GM12878 (cell line): ENCODE results near the gene FKBP7. TPM values are rescaled to one million over a fixed set of nuclear protein-coding genes. Genes with fewer than 3 reads are reported as not detected.

Experiments
- ATAC-seq: fragments of 200-7000 bp; cut with Tn5 transposase; 3 replicates; pipeline ENCODE4 v1.9.1; 2020; ENCODE audit warnings: mild to moderate bottlenecking, moderate library complexity
- BruUV-seq: library from RNA; stranded (reverse); fragments of 400-500 nt; replicated peaks from 2 replicates; lab custom pipeline; 2021; lab: Mats Ljungman, UMichigan
- CTCF ChIA-PET: fragments of 300-600 bp; sonication (Branson Sonifier 250); formaldehyde crosslinking; extraction: SDS; loops from one replicate; lab custom pipeline; 2021; ENCODE audit warnings: inconsistent platforms; lab: Yijun Ruan, JAX
- POLR2A ChIA-PET: fragments of 350-600 bp; formaldehyde crosslinking; extraction: SDS; loops from one replicate; lab custom pipeline; 2021; ENCODE audit warnings: inconsistent platforms; lab: Charles Lee
- RAD21 ChIA-PET: fragments of 300-600 bp; sonication (Branson Sonifier 250); formaldehyde crosslinking; loops from one replicate; lab custom pipeline; 2023; ENCODE audit warnings: antibody characterized with exemption; ENCODE audit not compliant: unreplicated experiment; lab: Charles Lee
- SMC1A ChIA-PET: fragments of 300-600 bp; sonication (Branson Sonifier 250); formaldehyde crosslinking; loops from one replicate; lab custom pipeline; 2023; ENCODE audit not compliant: unreplicated experiment, uncharacterized antibody; lab: Charles Lee
- DNase-seq: peaks from one replicate; pipeline ENCODE4 v3.0.0-alpha.2; 2011; ENCODE audit warnings: low read depth, low spot score
- FAIRE-seq: peaks from 3 replicates; lab custom pipeline; 2011; peaks lifted over from hg19 to GRCh38; lab: Jason Lieb, UNC
- H2AFZ ChIP-seq: 2 replicates; pipeline ENCODE4 v1.6.0; 2011; ENCODE audit warnings: low read depth, low read length, control low read depth; ENCODE audit not compliant: control insufficient read depth
- H3K27ac ChIP-seq: 2 replicates; pipeline ENCODE4 v1.5.1; 2011; ENCODE audit warnings: control low read depth; ENCODE audit not compliant: control insufficient read depth, insufficient read depth
- H3K27me3 ChIP-seq, 2 experiments: replicated peaks in 1 of 2; 2 replicates each; pipeline versions ENCODE4 v1.6.0 to v1.6.1; 2011; ENCODE audit warnings: low read length in 1 of 2; ENCODE audit not compliant: control insufficient read depth in 2 of 2, insufficient read depth in 2 of 2
- H3K36me3 ChIP-seq, 2 experiments: 2 replicates each; pipeline ENCODE4 v1.5.1; 2011; ENCODE audit warnings: low read length in 1 of 2; ENCODE audit not compliant: control insufficient read depth in 2 of 2, insufficient read depth in 2 of 2
- H3K4me1 ChIP-seq: 2 replicates; pipeline ENCODE4 v1.6.1; 2011; ENCODE audit warnings: mild to moderate bottlenecking, low read length, moderate library complexity, mixed read lengths; ENCODE audit not compliant: control insufficient read depth, insufficient read depth
- H3K4me2 ChIP-seq: 2 replicates; pipeline ENCODE4 v1.6.0; 2011; ENCODE audit warnings: control low read depth; ENCODE audit not compliant: control insufficient read depth, insufficient read depth
- H3K4me3 ChIP-seq: fragments of 200-600 bp; sonication (generic); 2 replicates; pipeline ENCODE4 v1.5.1; 2016
- H3K79me2 ChIP-seq: 2 replicates; pipeline ENCODE4 v1.6.0; 2011; ENCODE audit warnings: low read length; ENCODE audit not compliant: control insufficient read depth, insufficient read depth
- H3K9ac ChIP-seq: 2 replicates; pipeline ENCODE4 v1.8.0; 2011; ENCODE audit warnings: low read length, control low read depth, mixed read lengths; ENCODE audit not compliant: control insufficient read depth, insufficient read depth
- H3K9me3 ChIP-seq: replicated peaks from 3 replicates; pipeline ENCODE4 v1.5.1; 2011; ENCODE audit warnings: mild to moderate bottlenecking, low read length; ENCODE audit not compliant: control insufficient read depth, insufficient read depth
- H4K20me1 ChIP-seq: 2 replicates; pipeline ENCODE4 v1.6.0; 2011; ENCODE audit not compliant: control insufficient read depth, insufficient read depth
- BHLHE40 ChIP-seq, 2 experiments: fragments of 450-650 bp in 1 of 2; IDR thresholded peaks; 2 replicates each; pipeline ENCODE4 v1.6.1; 2011 to 2017; ENCODE audit warnings: low read depth in 2 of 2, borderline replicate concordance in 1 of 2, improper control_type of control experiment in 1 of 2, low read length in 1 of 2, mild to moderate bottlenecking in 1 of 2
- CREM ChIP-seq: IDR thresholded peaks from 2 replicates; pipeline ENCODE4 v1.6.1; 2014; ENCODE audit warnings: antibody characterized with exemption, low read depth
- GABPA ChIP-seq: IDR thresholded peaks from 2 replicates; pipeline ENCODE4 v1.6.1; 2014; ENCODE audit warnings: antibody characterized with exemption, low read depth, mild to moderate bottlenecking, inconsistent platforms
- IKZF1 ChIP-seq: fragments of 450-650 bp; conservative IDR thresholded peaks from 2 replicates; pipeline ENCODE4 v1.6.1; 2017; ENCODE audit warnings: antibody characterized with exemption, mild to moderate bottlenecking
- IKZF2 ChIP-seq, 2 experiments: fragments of 450-650 bp; IDR thresholded peaks; 2 replicates each; pipeline ENCODE4 v1.6.1; 2017; ENCODE audit warnings: mild to moderate bottlenecking in 2 of 2, moderate library complexity in 2 of 2
- MEF2B ChIP-seq: fragments of 450-650 bp; IDR thresholded peaks from 2 replicates; pipeline ENCODE4 v1.6.1; 2018; ENCODE audit warnings: mild to moderate bottlenecking, moderate library complexity; ENCODE audit not compliant: partially characterized antibody, poor library complexity, severe bottlenecking
- NBN ChIP-seq: fragments of 450-650 bp; IDR thresholded peaks from 2 replicates; pipeline ENCODE4 v1.6.1; 2016
- PAX8 ChIP-seq: fragments of 450-650 bp; IDR thresholded peaks from 2 replicates; pipeline ENCODE4 v1.6.1; 2017; ENCODE audit warnings: mild to moderate bottlenecking, moderate library complexity
- SMC3 ChIP-seq: IDR thresholded peaks from 2 replicates; pipeline ENCODE4 v1.6.1; 2011; ENCODE audit warnings: low read length, improper control_type of control experiment, borderline replicate concordance
- SPI1 ChIP-seq: IDR thresholded peaks from 2 replicates; pipeline ENCODE4 v1.6.1; 2011; ENCODE audit warnings: low read depth, mild to moderate bottlenecking, low read length, moderate library complexity, borderline replicate concordance; ENCODE audit not compliant: insufficient read depth
- SREBF2 ChIP-seq: IDR thresholded peaks from 2 replicates; pipeline ENCODE4 v1.6.1; 2012; ENCODE audit warnings: mild to moderate bottlenecking, low read length
- ZNF274 ChIP-seq: IDR thresholded peaks from one replicate; pipeline ENCODE4 v1.8.0; 2011; ENCODE audit not compliant: insufficient read length, insufficient read depth
- ZNF384 ChIP-seq: IDR thresholded peaks from 2 replicates; pipeline ENCODE4 v1.6.1; 2012; ENCODE audit warnings: low read depth, mild to moderate bottlenecking, low read length, improper control_type of control experiment, borderline replicate concordance
- ZZZ3 ChIP-seq: IDR thresholded peaks from 2 replicates; pipeline ENCODE4 v1.6.1; 2011; ENCODE audit warnings: low read depth; ENCODE audit not compliant: control insufficient read depth, insufficient read length
- WGBS: methylation state at CpG from one replicate; pipeline ENCODE4 v1.1.6; 2016; ENCODE audit warnings: low lambda C conversion rate; ENCODE audit not compliant: insufficient replicate concordance, insufficient coverage; ENCODE audit errors: missing lambda C conversion rate; 5-methylcytosine and 5-hydroxymethylcytosine counted together
- in situ Hi-C: fragments of 300-500 bp; cut with MboI; formaldehyde crosslinking; loops from 9 replicates; pipeline ENCODE4 v1.14.3; 2018; ENCODE audit warnings: mixed read lengths
- intact Hi-C: fragments of 100-400 bp; cut with micrococcal nuclease; formaldehyde crosslinking; loops from one replicate; pipeline ENCODE4 v1.14.2; 2022; ENCODE audit not compliant: unreplicated experiment
- polyA plus RNA-seq, 11 experiments: library from polyadenylated mRNA; depleted of rRNA in 4 of 11; unstranded in 6 of 11; stranded (reverse) in 5 of 11; fragments of >200 nt; fragmentation: Nextera tagmentation in 4 of 11; fragmentation: Illumina TruSeq in 1 of 11; extraction: Ambion mirVana in 4 of 11; extraction: Trizol in 1 of 11; gene quantifications; 1 replicate in 1 of 11; 2 replicates in 10 of 11; pipeline versions ENCODE4 v1.2.1 to v1.2.3, GENCODE V29; 2011 to 2016; ENCODE audit warnings: inconsistent platforms in 2 of 11, missing spikeins in 2 of 11, low read depth in 1 of 11
- total RNA-seq, 4 experiments: library from RNA; depleted of rRNA in 3 of 4; stranded (reverse); fragments of >200 nt in 3 of 4; fragmentation: Illumina TruSeq in 1 of 4; extraction: Trizol in 1 of 4; gene quantifications; 2 replicates each; pipeline versions ENCODE4 v1.2.1 to v1.2.3, GENCODE V29; 2013 to 2021
- TF ChIP-seq, protein P1 (sequence below): fragments of 450-650 bp; formaldehyde crosslinking; IDR thresholded peaks from 2 replicates; pipeline ENCODE4 v1.4.0; 2022; ENCODE audit warnings: mild to moderate bottlenecking, moderate library complexity
- TF ChIP-seq, protein P2 (sequence below): IDR thresholded peaks from 2 replicates; pipeline ENCODE4 v1.6.1; 2012; ENCODE audit warnings: low read depth, low read length, improper control_type of control experiment
- TF ChIP-seq, protein P3 (sequence below): fragments of 150-350 bp; IDR thresholded peaks from 2 replicates; pipeline ENCODE4 v1.6.1; 2014; ENCODE audit warnings: mild to moderate bottlenecking, low read depth, low read length

The FKBP7 gene
- total and polyA plus RNA-seq, 10 of the 15 experiments (the other 5 are each of a cell fraction or from before 2014, with no cell fraction given), result 5.6 to 16.7 (median 12.5) TPM

DNA sequence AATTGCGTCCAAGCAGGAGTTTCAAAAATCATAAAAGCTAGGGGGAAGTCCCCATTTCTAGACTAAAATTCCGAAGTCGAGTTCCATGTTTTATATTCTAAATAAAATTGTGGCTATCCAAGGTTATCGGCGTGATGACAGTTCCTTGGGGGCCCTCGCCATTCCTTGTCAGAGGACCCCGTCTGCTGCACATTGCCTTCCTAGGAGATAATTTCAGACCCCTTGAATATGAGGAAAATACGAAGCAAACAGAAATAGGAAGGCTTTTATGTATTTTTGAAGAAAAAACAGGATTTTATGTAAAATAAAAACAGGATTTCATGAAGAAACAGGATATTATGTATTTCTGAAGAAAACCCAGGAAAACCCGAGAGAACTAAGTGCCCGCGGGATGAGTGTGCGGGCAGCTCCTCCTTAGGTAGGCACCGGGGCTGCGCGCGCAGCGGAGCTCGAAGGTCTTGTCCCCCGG lies 1.4 kb upstream of the FKBP7 start (continued):
- peak; percentile 26 for TF ChIP-seq MEF2B
- no peak for TF ChIP-seq ZNF384

DNA sequence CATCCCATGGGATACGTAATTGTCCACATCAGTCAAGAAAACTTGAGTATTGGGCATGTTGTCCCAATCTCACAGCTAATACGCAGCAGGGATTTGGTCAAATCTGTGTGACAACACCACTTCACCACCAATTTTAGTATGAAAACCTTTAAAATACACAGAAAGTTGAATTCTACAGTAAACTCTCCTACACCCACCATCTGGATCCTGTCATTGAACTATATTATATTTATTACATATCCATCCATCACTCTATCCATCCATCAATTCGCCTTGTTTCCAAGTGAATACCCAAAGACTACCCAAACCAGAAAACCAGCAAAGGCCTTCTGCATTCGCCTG lies 846 bp upstream of the FKBP7 start:
- Histone ChIP-seq H3K4me1 (peaks cover 7% of the 10 kb centered on the region; the same call in 1 of the 2 replicates), H3K79me2 (peaks cover 39% of the 10 kb centered on the region), H2AFZ (peak overlapping the region; percentile 98), H3K27ac (no peak overlapping the region; the same call in 1 of the 2 replicates), H3K4me3 (peak overlapping the region; percentile 99; the same call in 1 of the 2 replicates), H3K4me2 (peak overlapping the region; percentile 97), H3K27me3 (no peaks in the 10 kb centered on the region), H3K9ac (peak overlapping the region; percentile 94; the same call in 1 of the 2 replicates), H3K9me3 (no peaks in the 10 kb centered on the region), H3K36me3 (no peaks in the 10 kb centered on the region), H4K20me1 (no peaks in the 10 kb centered on the region)
- ATAC-seq, result no peak
- ChIA-PET SMC1A (interaction anchor here (1.0 kb wide), 2 partner anchors 49 to 51 kb away, joined by 3 read pairs; no protein-coding TSS in a partner anchor), RAD21 (interaction anchor here (1.6 kb wide), 1 partner anchor 49 kb away, joined by 8 read pairs; no protein-coding TSS in a partner anchor), CTCF (interaction anchor here (0.9 to 1.8 kb wide), 6 partner anchors 17 to 221 kb away, joined by 3 to 10 read pairs (median 4); no protein-coding TSS in a partner anchor), POLR2A (interaction anchor here (0.7 kb wide), 1 partner anchor 17 kb away, joined by 7 read pairs; no protein-coding TSS in a partner anchor)
- intact Hi-C loops (loop anchor here (1.0 to 10.0 kb wide), 3 partner anchors 44 to 436 kb away; no protein-coding TSS in a partner anchor), in situ Hi-C loops (no loop called here)
- DNase-seq, result no peak
- no peak for TF ChIP-seq SMC3
- TF ChIP-seq CREM, result no peak
- TF ChIP-seq, protein P1, sequence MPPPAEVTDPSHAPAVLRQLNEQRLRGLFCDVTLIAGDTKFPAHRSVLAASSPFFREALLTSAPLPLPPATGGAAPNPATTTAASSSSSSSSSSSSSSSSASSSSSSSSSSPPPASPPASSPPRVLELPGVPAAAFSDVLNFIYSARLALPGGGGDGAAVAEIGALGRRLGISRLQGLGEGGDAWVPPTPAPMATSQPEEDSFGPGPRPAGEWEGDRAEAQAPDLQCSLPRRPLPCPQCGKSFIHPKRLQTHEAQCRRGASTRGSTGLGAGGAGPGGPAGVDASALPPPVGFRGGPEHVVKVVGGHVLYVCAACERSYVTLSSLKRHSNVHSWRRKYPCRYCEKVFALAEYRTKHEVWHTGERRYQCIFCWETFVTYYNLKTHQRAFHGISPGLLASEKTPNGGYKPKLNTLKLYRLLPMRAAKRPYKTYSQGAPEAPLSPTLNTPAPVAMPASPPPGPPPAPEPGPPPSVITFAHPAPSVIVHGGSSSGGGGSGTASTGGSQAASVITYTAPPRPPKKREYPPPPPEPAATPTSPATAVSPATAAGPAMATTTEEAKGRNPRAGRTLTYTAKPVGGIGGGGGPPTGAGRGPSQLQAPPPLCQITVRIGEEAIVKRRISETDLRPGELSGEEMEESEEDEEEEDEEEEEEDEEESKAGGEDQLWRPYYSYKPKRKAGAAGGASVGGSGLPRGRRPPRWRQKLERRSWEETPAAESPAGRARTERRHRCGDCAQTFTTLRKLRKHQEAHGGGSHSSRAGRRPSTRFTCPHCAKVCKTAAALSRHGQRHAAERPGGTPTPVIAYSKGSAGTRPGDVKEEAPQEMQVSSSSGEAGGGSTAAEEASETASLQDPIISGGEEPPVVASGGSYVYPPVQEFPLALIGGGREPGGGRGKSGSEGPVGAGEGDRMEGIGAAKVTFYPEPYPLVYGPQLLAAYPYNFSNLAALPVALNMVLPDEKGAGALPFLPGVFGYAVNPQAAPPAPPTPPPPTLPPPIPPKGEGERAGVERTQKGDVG, result no peak
- TF ChIP-seq PAX8, result no peak
- no peak for TF ChIP-seq ZNF274
- TF ChIP-seq, protein P2, sequence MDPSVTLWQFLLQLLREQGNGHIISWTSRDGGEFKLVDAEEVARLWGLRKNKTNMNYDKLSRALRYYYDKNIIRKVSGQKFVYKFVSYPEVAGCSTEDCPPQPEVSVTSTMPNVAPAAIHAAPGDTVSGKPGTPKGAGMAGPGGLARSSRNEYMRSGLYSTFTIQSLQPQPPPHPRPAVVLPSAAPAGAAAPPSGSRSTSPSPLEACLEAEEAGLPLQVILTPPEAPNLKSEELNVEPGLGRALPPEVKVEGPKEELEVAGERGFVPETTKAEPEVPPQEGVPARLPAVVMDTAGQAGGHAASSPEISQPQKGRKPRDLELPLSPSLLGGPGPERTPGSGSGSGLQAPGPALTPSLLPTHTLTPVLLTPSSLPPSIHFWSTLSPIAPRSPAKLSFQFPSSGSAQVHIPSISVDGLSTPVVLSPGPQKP, result no peak
- no peak for TF ChIP-seq ZNF384
- no peak for TF ChIP-seq NBN
- TF ChIP-seq GABPA, result no peak
- no peak for TF ChIP-seq BHLHE40 (IDR thresholded peaks at IDR 0.05; ENCODE audit: borderline replicate concordance in 1 of 2, low read depth in 2 of 2, low read length in 1 of 2)
- TF ChIP-seq SREBF2, result no peak
- TF ChIP-seq SPI1, result no peak
- peak; percentile 80; the same call in 1 of the 2 replicates for TF ChIP-seq IKZF1
- TF ChIP-seq IKZF2 (IDR thresholded peaks at IDR 0.05), result 0 out of 4 replicates have a peak, but pooled peaks of 1 of the 2 experiments have one; percentile 88
- TF ChIP-seq, protein P3, sequence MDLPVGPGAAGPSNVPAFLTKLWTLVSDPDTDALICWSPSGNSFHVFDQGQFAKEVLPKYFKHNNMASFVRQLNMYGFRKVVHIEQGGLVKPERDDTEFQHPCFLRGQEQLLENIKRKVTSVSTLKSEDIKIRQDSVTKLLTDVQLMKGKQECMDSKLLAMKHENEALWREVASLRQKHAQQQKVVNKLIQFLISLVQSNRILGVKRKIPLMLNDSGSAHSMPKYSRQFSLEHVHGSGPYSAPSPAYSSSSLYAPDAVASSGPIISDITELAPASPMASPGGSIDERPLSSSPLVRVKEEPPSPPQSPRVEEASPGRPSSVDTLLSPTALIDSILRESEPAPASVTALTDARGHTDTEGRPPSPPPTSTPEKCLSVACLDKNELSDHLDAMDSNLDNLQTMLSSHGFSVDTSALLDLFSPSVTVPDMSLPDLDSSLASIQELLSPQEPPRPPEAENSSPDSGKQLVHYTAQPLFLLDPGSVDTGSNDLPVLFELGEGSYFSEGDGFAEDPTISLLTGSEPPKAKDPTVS, result no peak
- no peak for TF ChIP-seq ZZZ3
- FAIRE-seq, result no peak
- no TSS peak for BruUV-seq
- 26% methylated on average over 4 of the region's 4 CpGs for WGBS
